Testis (tissue), 2 donors: ENCODE data around the gene PARK7.

Experiments used
- POLR2A ChIP-seq: fragments of 450-650 bp; IDR thresholded peaks from one replicate; pipeline ENCODE4 v1.6.1; 2017; ENCODE audit warnings: antibody characterized with exemption, mild to moderate bottlenecking, moderate library complexity
- TF ChIP-seq, protein P1 (sequence below), 3 experiments: fragments of 450-650 bp in 2 of 3; fragments of 200-600 bp in 1 of 3; sonication (generic) in 1 of 3; IDR thresholded peaks; one replicate each; pipeline ENCODE4 v1.5.1; 2016 to 2019; ENCODE audit warnings: antibody characterized with exemption in 3 of 3, mild to moderate bottlenecking in 2 of 3, moderate library complexity in 1 of 3

DNA sequence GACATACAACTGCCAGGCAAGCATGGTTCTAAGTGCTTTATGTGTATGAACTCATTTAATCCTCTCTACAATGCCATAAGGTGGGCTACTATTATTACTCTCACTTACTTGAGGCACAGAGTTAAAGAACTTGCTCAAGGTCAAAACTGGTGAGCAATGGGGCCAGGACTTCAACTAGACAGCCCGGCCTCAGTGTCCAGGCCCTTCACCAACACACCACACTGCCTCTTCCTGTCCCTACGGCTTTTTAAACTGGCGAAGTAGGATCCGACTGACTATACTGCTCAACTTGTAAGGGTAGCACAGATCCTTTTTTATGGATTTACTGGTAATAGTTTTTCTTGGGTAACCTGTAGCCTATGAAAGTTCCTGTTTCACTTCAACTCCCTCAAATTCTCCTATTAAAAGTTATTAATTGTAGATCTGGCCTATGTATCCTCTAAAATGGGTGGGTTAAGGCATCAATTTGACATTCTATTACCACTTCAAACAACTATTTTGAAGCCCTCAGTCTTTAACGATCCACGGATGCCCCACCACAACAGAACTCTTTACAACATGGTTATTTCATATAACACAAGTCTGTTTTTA is 60.3 kb downstream of the PARK7 start:
- TF ChIP-seq, protein P1, sequence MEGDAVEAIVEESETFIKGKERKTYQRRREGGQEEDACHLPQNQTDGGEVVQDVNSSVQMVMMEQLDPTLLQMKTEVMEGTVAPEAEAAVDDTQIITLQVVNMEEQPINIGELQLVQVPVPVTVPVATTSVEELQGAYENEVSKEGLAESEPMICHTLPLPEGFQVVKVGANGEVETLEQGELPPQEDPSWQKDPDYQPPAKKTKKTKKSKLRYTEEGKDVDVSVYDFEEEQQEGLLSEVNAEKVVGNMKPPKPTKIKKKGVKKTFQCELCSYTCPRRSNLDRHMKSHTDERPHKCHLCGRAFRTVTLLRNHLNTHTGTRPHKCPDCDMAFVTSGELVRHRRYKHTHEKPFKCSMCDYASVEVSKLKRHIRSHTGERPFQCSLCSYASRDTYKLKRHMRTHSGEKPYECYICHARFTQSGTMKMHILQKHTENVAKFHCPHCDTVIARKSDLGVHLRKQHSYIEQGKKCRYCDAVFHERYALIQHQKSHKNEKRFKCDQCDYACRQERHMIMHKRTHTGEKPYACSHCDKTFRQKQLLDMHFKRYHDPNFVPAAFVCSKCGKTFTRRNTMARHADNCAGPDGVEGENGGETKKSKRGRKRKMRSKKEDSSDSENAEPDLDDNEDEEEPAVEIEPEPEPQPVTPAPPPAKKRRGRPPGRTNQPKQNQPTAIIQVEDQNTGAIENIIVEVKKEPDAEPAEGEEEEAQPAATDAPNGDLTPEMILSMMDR (IDR thresholded peaks at IDR 0.05), result no peak
- no peak for TF ChIP-seq POLR2A
